Ishikawa (cell line): Measurements from ENCODE around the gene CAB39.

ENCODE experiments used
- CEBPB ChIP-seq: IDR thresholded peaks from 2 replicates; pipeline ENCODE4 v1.6.1; 2012
- CREB1 ChIP-seq: IDR thresholded peaks from 2 replicates; pipeline ENCODE4 v1.6.1; 2012; ENCODE audit warnings: low read depth
- EGR1 ChIP-seq: IDR thresholded peaks from 2 replicates; pipeline ENCODE4 v1.6.1; 2012
- EP300 ChIP-seq: IDR thresholded peaks from 2 replicates; pipeline ENCODE4 v1.6.1; 2012; ENCODE audit warnings: borderline replicate concordance
- FOXM1 ChIP-seq: IDR thresholded peaks from 2 replicates; pipeline ENCODE4 v1.6.1; 2012; ENCODE audit warnings: low read depth, borderline replicate concordance
- MAX ChIP-seq: IDR thresholded peaks from 2 replicates; pipeline ENCODE4 v1.6.1; 2012
- NFIC ChIP-seq: IDR thresholded peaks from 2 replicates; pipeline ENCODE4 v1.6.1; 2012
- RAD21 ChIP-seq: IDR thresholded peaks from 2 replicates; pipeline ENCODE4 v1.6.1; 2012; ENCODE audit warnings: low read depth
- REST ChIP-seq: IDR thresholded peaks from 2 replicates; pipeline ENCODE4 v1.6.1; 2012; ENCODE audit warnings: low read depth, mild to moderate bottlenecking
- TAF1 ChIP-seq: IDR thresholded peaks from 2 replicates; pipeline ENCODE4 v1.6.1; 2012; ENCODE audit warnings: low read depth, mild to moderate bottlenecking
- TCF12 ChIP-seq: IDR thresholded peaks from 2 replicates; pipeline ENCODE4 v1.6.1; 2012; ENCODE audit warnings: low read depth
- TEAD4 ChIP-seq: IDR thresholded peaks from 2 replicates; pipeline ENCODE4 v1.6.1; 2012
- USF1 ChIP-seq: IDR thresholded peaks from 2 replicates; pipeline ENCODE4 v1.6.1; 2012
- YY1 ChIP-seq: IDR thresholded peaks from 2 replicates; pipeline ENCODE4 v1.6.1; 2012; ENCODE audit warnings: low read depth
- ZBTB7A ChIP-seq: IDR thresholded peaks from 2 replicates; pipeline ENCODE4 v1.6.1; 2012; ENCODE audit warnings: low read depth

The CAB39 gene

GRCh38 chr2:230773039-230773773 lies 60.6 kb downstream of the CAB39 start:
- no peak for TF ChIP-seq TEAD4
- TF ChIP-seq NFIC: no peak
- TF ChIP-seq USF1: no peak
- no peak for TF ChIP-seq REST
- no peak for TF ChIP-seq CREB1
- TF ChIP-seq TCF12: no peak
- TF ChIP-seq FOXM1: no peak
- no peak for TF ChIP-seq RAD21
- no peak for TF ChIP-seq CEBPB
- no peak for TF ChIP-seq TAF1
- TF ChIP-seq MAX: no peak
- no peak for TF ChIP-seq YY1
- TF ChIP-seq EP300: no peak
- TF ChIP-seq ZBTB7A: no peak
- TF ChIP-seq EGR1: no peak

- TF ChIP-seq TEAD4 (no peak), ZBTB7A (no peak), YY1 (no peak), TAF1 (no peak)
These were observed 61.8 kb downstream of the CAB39 start for GRCh38 chr2:230774348-230774951.

- TF ChIP-seq CEBPB: no peak
These were observed 63.1 kb downstream of the CAB39 start for GRCh38 chr2:230775737-230776136.

- no peak for TF ChIP-seq ZBTB7A
- no peak for TF ChIP-seq FOXM1
- no peak for TF ChIP-seq TCF12
- no peak for TF ChIP-seq YY1
- TF ChIP-seq REST: no peak
- no peak for TF ChIP-seq MAX
- TF ChIP-seq EGR1: no peak
- TF ChIP-seq USF1: no peak
- TF ChIP-seq RAD21: no peak
These were observed 65.1 kb downstream of the CAB39 start for GRCh38 chr2:230777721-230778120.

GRCh38 chr2:230778350-230779063 lies 65.9 kb downstream of the CAB39 start:
- TF ChIP-seq YY1: no peak
- TF ChIP-seq USF1: no peak
- no peak for TF ChIP-seq EP300
- TF ChIP-seq NFIC: no peak
- no peak for TF ChIP-seq TCF12
- TF ChIP-seq EGR1: no peak
- no peak for TF ChIP-seq TEAD4
- TF ChIP-seq CREB1: no peak
- no peak for TF ChIP-seq MAX
- no peak for TF ChIP-seq CEBPB
- TF ChIP-seq RAD21: no peak
